Lower leg skin (tissue), 3 donors: ENCODE measurements around the gene AUTS2.

Source experiments
- POLR2A ChIP-seq, 2 donors: fragments of 450-650 bp; IDR thresholded peaks; one replicate each; pipeline ENCODE4 v1.6.1; 2016 to 2017; ENCODE audit warnings: antibody characterized with exemption in 2 of 2, mild to moderate bottlenecking in 1 of 2, moderate library complexity in 1 of 2
- TF ChIP-seq, protein P1 (sequence below), 3 donors: fragments of 450-650 bp; IDR thresholded peaks; one replicate each; pipeline ENCODE4 v1.5.1; 2016; ENCODE audit warnings: antibody characterized with exemption in 3 of 3, mild to moderate bottlenecking in 3 of 3, moderate library complexity in 2 of 3

DNA sequence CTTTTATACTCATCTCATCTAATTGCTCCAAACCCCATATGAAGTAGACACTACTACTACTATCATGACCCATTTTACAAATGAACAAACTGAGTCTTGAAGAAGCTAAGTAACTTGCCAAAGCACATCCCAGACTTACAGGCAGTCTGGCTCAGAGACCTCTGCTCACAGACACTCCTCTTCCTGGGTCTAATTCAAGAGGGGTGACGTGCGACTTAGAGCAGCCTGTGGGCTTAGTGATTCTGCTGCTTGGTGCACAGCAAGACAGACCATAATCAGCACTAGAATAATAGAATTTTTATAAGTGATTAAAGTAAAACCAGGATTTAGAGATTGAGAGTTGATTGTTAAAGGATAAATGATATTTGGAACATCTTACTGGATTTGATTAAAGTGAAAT is 750.8 kb downstream of the AUTS2 start:
- TF ChIP-seq, protein P1, sequence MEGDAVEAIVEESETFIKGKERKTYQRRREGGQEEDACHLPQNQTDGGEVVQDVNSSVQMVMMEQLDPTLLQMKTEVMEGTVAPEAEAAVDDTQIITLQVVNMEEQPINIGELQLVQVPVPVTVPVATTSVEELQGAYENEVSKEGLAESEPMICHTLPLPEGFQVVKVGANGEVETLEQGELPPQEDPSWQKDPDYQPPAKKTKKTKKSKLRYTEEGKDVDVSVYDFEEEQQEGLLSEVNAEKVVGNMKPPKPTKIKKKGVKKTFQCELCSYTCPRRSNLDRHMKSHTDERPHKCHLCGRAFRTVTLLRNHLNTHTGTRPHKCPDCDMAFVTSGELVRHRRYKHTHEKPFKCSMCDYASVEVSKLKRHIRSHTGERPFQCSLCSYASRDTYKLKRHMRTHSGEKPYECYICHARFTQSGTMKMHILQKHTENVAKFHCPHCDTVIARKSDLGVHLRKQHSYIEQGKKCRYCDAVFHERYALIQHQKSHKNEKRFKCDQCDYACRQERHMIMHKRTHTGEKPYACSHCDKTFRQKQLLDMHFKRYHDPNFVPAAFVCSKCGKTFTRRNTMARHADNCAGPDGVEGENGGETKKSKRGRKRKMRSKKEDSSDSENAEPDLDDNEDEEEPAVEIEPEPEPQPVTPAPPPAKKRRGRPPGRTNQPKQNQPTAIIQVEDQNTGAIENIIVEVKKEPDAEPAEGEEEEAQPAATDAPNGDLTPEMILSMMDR (IDR thresholded peaks at IDR 0.05): no peak
- no peak for TF ChIP-seq POLR2A (IDR thresholded peaks at IDR 0.05)
